Activated CD8-positive, alpha-beta T cell treated with anti-CD3 and anti-CD28 coated beads for 36 hours (primary cell): ENCODE measurements around the gene NFE2L1. TPM values are rescaled to one million over a fixed set of nuclear protein-coding genes. Genes with fewer than 3 reads are reported as not detected.

Experiments
- ATAC-seq: fragments of 200-7000 bp; cut with Tn5 transposase; one replicate; pipeline ENCODE4 v1.10.0; 2021; ENCODE audit warnings: mild to moderate bottlenecking, moderate library complexity
- CTCF ChIA-PET: fragments of 350-600 bp; sonication (Branson Sonifier 250); formaldehyde crosslinking; loops from one replicate; lab custom pipeline; 2021; ENCODE audit warnings: antibody characterized with exemption; lab: Charles Lee
- POLR2A ChIA-PET: fragments of 350-600 bp; sonication (Branson Sonifier 250); formaldehyde crosslinking; loops from one replicate; lab custom pipeline; 2021; ENCODE audit warnings: antibody characterized with exemption; lab: Charles Lee
- DNase-seq: peaks from one replicate; pipeline ENCODE4 v3.0.0-alpha.2; 2020
- H3K27ac Mint-ChIP-seq: one replicate; pipeline ENCODE4 v1.8.0; 2021; ENCODE audit warnings: mild to moderate bottlenecking, mixed read lengths
- H3K27me3 Mint-ChIP-seq: one replicate; pipeline ENCODE4 v1.8.0; 2021; ENCODE audit warnings: mixed read lengths
- H3K36me3 Mint-ChIP-seq: one replicate; pipeline ENCODE4 v1.8.0; 2021; ENCODE audit warnings: low read depth, mixed read lengths
- H3K4me1 Mint-ChIP-seq: one replicate; pipeline ENCODE4 v1.8.0; 2021; ENCODE audit warnings: low read depth, mixed read lengths
- H3K4me3 Mint-ChIP-seq: one replicate; pipeline ENCODE4 v1.8.0; 2021; ENCODE audit warnings: mild to moderate bottlenecking, moderate library complexity, mixed read lengths
- H3K9me3 Mint-ChIP-seq: one replicate; pipeline ENCODE4 v1.8.0; 2021; ENCODE audit warnings: mixed read lengths
- CTCF ChIP-seq: fragments of 200-600 bp; IDR thresholded peaks from one replicate; pipeline ENCODE4 v1.8.0; 2022; ENCODE audit warnings: antibody characterized with exemption, mild to moderate bottlenecking
- intact Hi-C: fragments of 100-400 bp; cut with micrococcal nuclease; formaldehyde crosslinking; loops from one replicate; pipeline ENCODE4 v1.10.0; 2022
- total RNA-seq, 2 experiments: library from RNA; stranded (reverse); gene quantifications; one replicate each; pipeline ENCODE4 v1.2.3, GENCODE V29; 2021

The NFE2L1 gene
- total RNA-seq, 2 experiments from 2014 or later: 88.3 to 90.3 TPM

GRCh38 chr17:48044851-48045250, 3.3 kb upstream of the NFE2L1 start:
- ChIA-PET CTCF (interaction anchor here (0.7 to 10.1 kb wide), 11 partner anchors 9 to 591 kb away, joined by 3 to 101 read pairs (median 3); no protein-coding TSS in a partner anchor), POLR2A (interaction anchor here (0.6 to 9.7 kb wide), 2 partner anchors 14 to 20 kb away, joined by 3 to 82 read pairs; no protein-coding TSS in a partner anchor)
- Mint-ChIP-seq H3K27me3 (no peaks in the 10 kb centered on the region), H3K4me1 (peaks cover 30% of the 10 kb centered on the region), H3K36me3 (peaks cover 30% of the 10 kb centered on the region), H3K9me3 (no peaks in the 10 kb centered on the region), H3K4me3 (no peak overlapping the region), H3K27ac (no peak overlapping the region)
- DNase-seq (no peak), ATAC-seq (no peak)
- TF ChIP-seq CTCF: no peak
- intact Hi-C loops: no loop called here

- intact Hi-C loops: no loop called here
- Mint-ChIP-seq H3K4me3 (peak overlapping the region; percentile 96), H3K9me3 (no peaks in the 10 kb centered on the region), H3K27me3 (no peaks in the 10 kb centered on the region), H3K27ac (peak overlapping the region; percentile 98), H3K36me3 (peaks cover 35% of the 10 kb centered on the region), H3K4me1 (peaks cover 36% of the 10 kb centered on the region)
- POLR2A ChIA-PET: interaction anchor here (0.6 to 9.7 kb wide), 3 partner anchors 13 to 19 kb away, joined by 3 to 82 read pairs (median 3); no protein-coding TSS in a partner anchor
- DNase-seq (no peak), ATAC-seq (no peak)
- no peak for TF ChIP-seq CTCF
- CTCF ChIA-PET: interaction anchor here (0.9 to 10.1 kb wide), 7 partner anchors 9 to 67 kb away, joined by 3 to 101 read pairs (median 8); partner anchors contain the start of gene COPZ2
These were observed 2.7 kb upstream of the NFE2L1 start for GRCh38 chr17:48045316-48046001.

- peaks cover 42% of the 10 kb centered on the region for H3K36me3 Mint-ChIP-seq
- peak overlapping the region; percentile 96 for H3K4me3 Mint-ChIP-seq
- H3K9me3 Mint-ChIP-seq: no peaks in the 10 kb centered on the region
- H3K27me3 Mint-ChIP-seq: no peaks in the 10 kb centered on the region
- H3K27ac Mint-ChIP-seq: peak overlapping the region; percentile 98
- ChIA-PET CTCF (interaction anchor here (1.1 to 10.1 kb wide), 9 partner anchors 8 to 34 kb away, joined by 4 to 101 read pairs (median 8); partner anchors contain the start of gene COPZ2), POLR2A (interaction anchor here (1.0 to 9.7 kb wide), 5 partner anchors 12 to 22 kb away, joined by 3 to 82 read pairs (median 10); no protein-coding TSS in a partner anchor)
- TF ChIP-seq CTCF: no peak
- ATAC-seq: no peak
- peaks cover 44% of the 10 kb centered on the region for H3K4me1 Mint-ChIP-seq
- intact Hi-C loops: no loop called here
- DNase-seq: no peak
These were observed 1.9 kb upstream of the NFE2L1 start for GRCh38 chr17:48046296-48046695.

- no peaks in the 10 kb centered on the region for H3K27me3 Mint-ChIP-seq
- H3K4me1 Mint-ChIP-seq: peaks cover 54% of the 10 kb centered on the region
- DNase-seq (no peak), ATAC-seq (no peak)
- TF ChIP-seq CTCF: no peak
- peak overlapping the region; percentile 96 for H3K4me3 Mint-ChIP-seq
- POLR2A ChIA-PET: interaction anchor here (0.7 to 9.7 kb wide), 9 partner anchors 10 to 152 kb away, joined by 3 to 82 read pairs (median 10); partner anchors contain the start of genes COPZ2 and SNX11
- H3K27ac Mint-ChIP-seq: peak overlapping the region; percentile 98
- H3K36me3 Mint-ChIP-seq: peaks cover 49% of the 10 kb centered on the region
- CTCF ChIA-PET: interaction anchor here (0.8 to 10.1 kb wide), 11 partner anchors 9 to 69 kb away, joined by 3 to 101 read pairs (median 6); partner anchors contain the start of gene COPZ2
- no peaks in the 10 kb centered on the region for H3K9me3 Mint-ChIP-seq
- intact Hi-C loops: no loop called here
These were observed 932 bp upstream of the NFE2L1 start for GRCh38 chr17:48047113-48047740.
